HG03045 (cell line): Measurements from ENCODE around the gene BIN1.

ENCODE experiments used
- ATAC-seq: cut with Tn5 transposase; IDR thresholded peaks from one replicate; pipeline ENCODE4 v1.9.1; 2021; ENCODE audit warnings: mild to moderate bottlenecking, moderate library complexity; ENCODE audit not compliant: unreplicated experiment

BIN1 gene

GRCh38 chr2:127051116-127052056 is 55.6 kb downstream of the BIN1 start:
- ATAC-seq = no peak

- ATAC-seq = no peak
Observed at GRCh38 chr2:127050803-127051115, 56.2 kb downstream of the BIN1 start.

GRCh38 chr2:127049927-127050802 is 56.8 kb downstream of the BIN1 start:
- ATAC-seq = no peak

- no peak for ATAC-seq
Observed at GRCh38 chr2:127048969-127049897, 57.7 kb downstream of the BIN1 start.

- no peak for ATAC-seq
Observed at GRCh38 chr2:127048618-127048935, 58.4 kb downstream of the BIN1 start.

- no peak for ATAC-seq
Observed at GRCh38 chr2:127047716-127048617, 59.0 kb downstream of the BIN1 start.

GRCh38 chr2:127047054-127047453 is 59.9 kb downstream of the BIN1 start:
- ATAC-seq = no peak

- no peak for ATAC-seq
Observed at GRCh38 chr2:127046579-127046978, 60.4 kb downstream of the BIN1 start.

- no peak for ATAC-seq
Observed at GRCh38 chr2:127045792-127046501, 61.0 kb downstream of the BIN1 start.

GRCh38 chr2:127044977-127045661 is 61.8 kb downstream of the BIN1 start:
- no peak for ATAC-seq

- ATAC-seq = no peak
Observed at GRCh38 chr2:127044165-127044718, 62.7 kb downstream of the BIN1 start.

- ATAC-seq = no peak
Observed at GRCh38 chr2:127043367-127044164, 63.4 kb downstream of the BIN1 start.

GRCh38 chr2:127041259-127041970 is 65.5 kb downstream of the BIN1 start:
- ATAC-seq = no peak

GRCh38 chr2:127040169-127040568 is 66.8 kb downstream of the BIN1 start:
- ATAC-seq = no peak

- ATAC-seq = peak; percentile 57
Observed at GRCh38 chr2:127039387-127040031, 67.4 kb downstream of the BIN1 start.

- no peak for ATAC-seq
Observed at GRCh38 chr2:127037476-127037875, 69.5 kb downstream of the BIN1 start.
